ENCODE results near the gene HOMER3. TPM values are rescaled to one million over a fixed set of nuclear protein-coding genes. Genes with fewer than 3 reads are reported as not detected.
A peak's percentile ranks its signal among the peaks of the same experiment; 100 is the strongest.

Gene HOMER3
- total and polyA plus RNA-seq, 2 of the 13 experiments (the other 11 are each of a cell fraction or from before 2014, with no cell fraction given), result 21.3 to 27.3 TPM

- TF ChIP-seq, protein P1, sequence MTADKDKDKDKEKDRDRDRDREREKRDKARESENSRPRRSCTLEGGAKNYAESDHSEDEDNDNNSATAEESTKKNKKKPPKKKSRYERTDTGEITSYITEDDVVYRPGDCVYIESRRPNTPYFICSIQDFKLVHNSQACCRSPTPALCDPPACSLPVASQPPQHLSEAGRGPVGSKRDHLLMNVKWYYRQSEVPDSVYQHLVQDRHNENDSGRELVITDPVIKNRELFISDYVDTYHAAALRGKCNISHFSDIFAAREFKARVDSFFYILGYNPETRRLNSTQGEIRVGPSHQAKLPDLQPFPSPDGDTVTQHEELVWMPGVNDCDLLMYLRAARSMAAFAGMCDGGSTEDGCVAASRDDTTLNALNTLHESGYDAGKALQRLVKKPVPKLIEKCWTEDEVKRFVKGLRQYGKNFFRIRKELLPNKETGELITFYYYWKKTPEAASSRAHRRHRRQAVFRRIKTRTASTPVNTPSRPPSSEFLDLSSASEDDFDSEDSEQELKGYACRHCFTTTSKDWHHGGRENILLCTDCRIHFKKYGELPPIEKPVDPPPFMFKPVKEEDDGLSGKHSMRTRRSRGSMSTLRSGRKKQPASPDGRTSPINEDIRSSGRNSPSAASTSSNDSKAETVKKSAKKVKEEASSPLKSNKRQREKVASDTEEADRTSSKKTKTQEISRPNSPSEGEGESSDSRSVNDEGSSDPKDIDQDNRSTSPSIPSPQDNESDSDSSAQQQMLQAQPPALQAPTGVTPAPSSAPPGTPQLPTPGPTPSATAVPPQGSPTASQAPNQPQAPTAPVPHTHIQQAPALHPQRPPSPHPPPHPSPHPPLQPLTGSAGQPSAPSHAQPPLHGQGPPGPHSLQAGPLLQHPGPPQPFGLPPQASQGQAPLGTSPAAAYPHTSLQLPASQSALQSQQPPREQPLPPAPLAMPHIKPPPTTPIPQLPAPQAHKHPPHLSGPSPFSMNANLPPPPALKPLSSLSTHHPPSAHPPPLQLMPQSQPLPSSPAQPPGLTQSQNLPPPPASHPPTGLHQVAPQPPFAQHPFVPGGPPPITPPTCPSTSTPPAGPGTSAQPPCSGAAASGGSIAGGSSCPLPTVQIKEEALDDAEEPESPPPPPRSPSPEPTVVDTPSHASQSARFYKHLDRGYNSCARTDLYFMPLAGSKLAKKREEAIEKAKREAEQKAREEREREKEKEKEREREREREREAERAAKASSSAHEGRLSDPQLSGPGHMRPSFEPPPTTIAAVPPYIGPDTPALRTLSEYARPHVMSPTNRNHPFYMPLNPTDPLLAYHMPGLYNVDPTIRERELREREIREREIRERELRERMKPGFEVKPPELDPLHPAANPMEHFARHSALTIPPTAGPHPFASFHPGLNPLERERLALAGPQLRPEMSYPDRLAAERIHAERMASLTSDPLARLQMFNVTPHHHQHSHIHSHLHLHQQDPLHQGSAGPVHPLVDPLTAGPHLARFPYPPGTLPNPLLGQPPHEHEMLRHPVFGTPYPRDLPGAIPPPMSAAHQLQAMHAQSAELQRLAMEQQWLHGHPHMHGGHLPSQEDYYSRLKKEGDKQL (CRISPR knock-in tag; IDR thresholded peaks at IDR 0.05; ENCODE audit: low read depth), result no peak
- TF ChIP-seq HNF4A (CRISPR knock-in tag; IDR thresholded peaks at IDR 0.05), result peak; percentile 79
- TF ChIP-seq TEAD3 (CRISPR knock-in tag; optimal IDR thresholded peaks at IDR 0.05; ENCODE audit: borderline replicate concordance), result no peak
- TF ChIP-seq ZBTB7B (CRISPR knock-in tag; IDR thresholded peaks at IDR 0.05), result 0 out of 2 replicates have a peak, but pooled peaks have one; percentile 52
- no peak for TF ChIP-seq MBNL3 (CRISPR knock-in tag; conservative IDR thresholded peaks at IDR 0.05)
- TF ChIP-seq, protein P2, sequence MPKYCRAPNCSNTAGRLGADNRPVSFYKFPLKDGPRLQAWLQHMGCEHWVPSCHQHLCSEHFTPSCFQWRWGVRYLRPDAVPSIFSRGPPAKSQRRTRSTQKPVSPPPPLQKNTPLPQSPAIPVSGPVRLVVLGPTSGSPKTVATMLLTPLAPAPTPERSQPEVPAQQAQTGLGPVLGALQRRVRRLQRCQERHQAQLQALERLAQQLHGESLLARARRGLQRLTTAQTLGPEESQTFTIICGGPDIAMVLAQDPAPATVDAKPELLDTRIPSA (CRISPR knock-in tag; IDR thresholded peaks at IDR 0.05; ENCODE audit: borderline replicate concordance), result no peak
- TF ChIP-seq ZNF629 (CRISPR knock-in tag; conservative IDR thresholded peaks at IDR 0.05), result peak; percentile 99
- TF ChIP-seq HNRNPL (IDR thresholded peaks at IDR 0.05; ENCODE audit: low read depth, low read length), result peak; percentile 85
- no peak for TF ChIP-seq E2F5 (CRISPR knock-in tag; conservative IDR thresholded peaks at IDR 0.05)
- no peak for TF ChIP-seq SATB2 (CRISPR knock-in tag; IDR thresholded peaks at IDR 0.05)
- no peak; the same call in 1 of the 2 replicates for TF ChIP-seq ZNF768 (CRISPR knock-in tag; IDR thresholded peaks at IDR 0.05)
- 0 out of 2 replicates have a peak, but pooled peaks have one; percentile 18 for TF ChIP-seq KDM2A (CRISPR knock-in tag; IDR thresholded peaks at IDR 0.05; ENCODE audit: borderline replicate concordance, low read depth)
- no peak for TF ChIP-seq ZMAT3 (CRISPR knock-in tag; conservative IDR thresholded peaks at IDR 0.05)
- TF ChIP-seq SMARCE1 (IDR thresholded peaks at IDR 0.05; ENCODE audit: borderline replicate concordance), result no peak
- TF ChIP-seq, protein P3, sequence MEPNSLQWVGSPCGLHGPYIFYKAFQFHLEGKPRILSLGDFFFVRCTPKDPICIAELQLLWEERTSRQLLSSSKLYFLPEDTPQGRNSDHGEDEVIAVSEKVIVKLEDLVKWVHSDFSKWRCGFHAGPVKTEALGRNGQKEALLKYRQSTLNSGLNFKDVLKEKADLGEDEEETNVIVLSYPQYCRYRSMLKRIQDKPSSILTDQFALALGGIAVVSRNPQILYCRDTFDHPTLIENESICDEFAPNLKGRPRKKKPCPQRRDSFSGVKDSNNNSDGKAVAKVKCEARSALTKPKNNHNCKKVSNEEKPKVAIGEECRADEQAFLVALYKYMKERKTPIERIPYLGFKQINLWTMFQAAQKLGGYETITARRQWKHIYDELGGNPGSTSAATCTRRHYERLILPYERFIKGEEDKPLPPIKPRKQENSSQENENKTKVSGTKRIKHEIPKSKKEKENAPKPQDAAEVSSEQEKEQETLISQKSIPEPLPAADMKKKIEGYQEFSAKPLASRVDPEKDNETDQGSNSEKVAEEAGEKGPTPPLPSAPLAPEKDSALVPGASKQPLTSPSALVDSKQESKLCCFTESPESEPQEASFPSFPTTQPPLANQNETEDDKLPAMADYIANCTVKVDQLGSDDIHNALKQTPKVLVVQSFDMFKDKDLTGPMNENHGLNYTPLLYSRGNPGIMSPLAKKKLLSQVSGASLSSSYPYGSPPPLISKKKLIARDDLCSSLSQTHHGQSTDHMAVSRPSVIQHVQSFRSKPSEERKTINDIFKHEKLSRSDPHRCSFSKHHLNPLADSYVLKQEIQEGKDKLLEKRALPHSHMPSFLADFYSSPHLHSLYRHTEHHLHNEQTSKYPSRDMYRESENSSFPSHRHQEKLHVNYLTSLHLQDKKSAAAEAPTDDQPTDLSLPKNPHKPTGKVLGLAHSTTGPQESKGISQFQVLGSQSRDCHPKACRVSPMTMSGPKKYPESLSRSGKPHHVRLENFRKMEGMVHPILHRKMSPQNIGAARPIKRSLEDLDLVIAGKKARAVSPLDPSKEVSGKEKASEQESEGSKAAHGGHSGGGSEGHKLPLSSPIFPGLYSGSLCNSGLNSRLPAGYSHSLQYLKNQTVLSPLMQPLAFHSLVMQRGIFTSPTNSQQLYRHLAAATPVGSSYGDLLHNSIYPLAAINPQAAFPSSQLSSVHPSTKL (CRISPR knock-in tag; IDR thresholded peaks at IDR 0.05), result peak; percentile 22; the same call in 1 of the 2 replicates
- TF ChIP-seq ZNF337 (CRISPR knock-in tag; IDR thresholded peaks at IDR 0.05; ENCODE audit: borderline replicate concordance, low read depth), result no peak
- TF ChIP-seq NFKBIZ (CRISPR knock-in tag; IDR thresholded peaks at IDR 0.05), result no peak
- no peak for TF ChIP-seq ZNF274 (CRISPR knock-in tag; IDR thresholded peaks at IDR 0.05)
- 0 out of 2 replicates have a peak, but pooled peaks have one; percentile 29 for TF ChIP-seq ZNF121 (CRISPR knock-in tag; IDR thresholded peaks at IDR 0.05)
These were observed 2.4 kb upstream of the HOMER3 start (continued) for GRCh38 chr19:18943465-18943864.
